Non-pigmented ciliary epithelial cell (primary cell): Measurements from ENCODE around the gene DVL2.
"Not testable (repeated sequence)": the region's sequence is repeated elsewhere in the genome, so short reads cannot be mapped to it uniquely, and the experiment has no call there.

Experiments
- DNase-seq: peaks from one replicate; pipeline ENCODE4 v3.0.0-alpha.2; 2010; ENCODE audit warnings: low read depth

DVL2 gene

GRCh38 chr17:7196651-7197401, 37.5 kb downstream of the DVL2 start:
- no peak for DNase-seq

DNA sequence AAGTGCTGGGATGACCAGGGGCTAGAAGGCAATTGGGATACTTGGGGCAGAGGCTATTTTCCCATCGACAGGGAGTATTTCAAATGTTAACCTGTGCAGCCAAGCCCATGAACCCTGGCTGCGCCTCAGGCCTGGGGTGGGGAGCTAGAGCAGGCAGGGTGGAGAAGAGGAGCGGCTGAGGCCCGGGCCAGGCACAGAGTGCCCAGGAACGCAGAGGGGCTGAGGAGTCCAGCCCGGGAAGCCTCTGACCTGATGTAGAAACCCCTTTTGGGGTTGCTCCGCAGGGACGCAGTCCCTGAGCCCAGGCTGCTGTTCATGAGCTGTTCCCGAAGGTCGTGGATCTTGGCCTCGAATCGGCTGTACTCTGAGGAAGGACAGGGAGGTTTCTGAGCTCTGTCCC, 38.3 kb downstream of the DVL2 start:
- no peak for DNase-seq

DNA sequence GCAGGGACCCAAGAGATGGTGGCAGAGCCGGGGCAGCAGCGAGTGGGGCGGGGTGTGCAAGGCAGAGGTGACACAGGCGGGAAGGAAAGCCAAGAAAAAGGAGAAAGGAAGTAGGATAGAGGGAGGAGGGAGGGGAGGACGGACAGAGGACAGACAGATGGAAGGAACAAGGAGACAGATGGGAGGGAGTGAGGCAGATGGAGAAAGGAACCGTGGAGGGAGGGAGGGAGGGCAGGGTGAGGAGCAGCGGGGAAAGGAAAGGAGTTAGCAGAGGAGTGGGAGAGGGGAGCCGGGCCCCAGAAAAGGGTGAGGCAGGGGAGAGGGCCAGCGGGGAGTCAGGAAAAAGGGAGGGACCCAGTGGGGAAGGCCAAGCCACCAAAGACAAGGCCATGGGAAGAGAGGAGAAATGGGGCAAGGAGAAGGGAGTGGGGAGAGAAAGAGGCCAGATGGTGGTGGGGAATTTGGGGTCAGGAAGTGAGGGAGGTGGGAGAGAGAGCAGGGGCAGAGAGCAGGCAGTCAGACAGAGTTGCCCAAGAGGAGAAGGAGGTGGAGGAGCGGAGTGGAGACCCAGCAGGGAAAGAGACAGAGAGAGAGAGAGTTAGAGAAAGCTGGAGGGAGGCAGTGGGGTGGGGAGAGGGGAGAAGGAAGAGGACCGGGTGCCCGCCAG, 41.9 kb downstream of the DVL2 start:
- no peak for DNase-seq

GRCh38 chr17:7191571-7192270, 42.6 kb downstream of the DVL2 start:
- DNase-seq: no peak

- DNase-seq: no peak
Measured at GRCh38 chr17:7191069-7191468, 43.2 kb downstream of the DVL2 start.

DNA sequence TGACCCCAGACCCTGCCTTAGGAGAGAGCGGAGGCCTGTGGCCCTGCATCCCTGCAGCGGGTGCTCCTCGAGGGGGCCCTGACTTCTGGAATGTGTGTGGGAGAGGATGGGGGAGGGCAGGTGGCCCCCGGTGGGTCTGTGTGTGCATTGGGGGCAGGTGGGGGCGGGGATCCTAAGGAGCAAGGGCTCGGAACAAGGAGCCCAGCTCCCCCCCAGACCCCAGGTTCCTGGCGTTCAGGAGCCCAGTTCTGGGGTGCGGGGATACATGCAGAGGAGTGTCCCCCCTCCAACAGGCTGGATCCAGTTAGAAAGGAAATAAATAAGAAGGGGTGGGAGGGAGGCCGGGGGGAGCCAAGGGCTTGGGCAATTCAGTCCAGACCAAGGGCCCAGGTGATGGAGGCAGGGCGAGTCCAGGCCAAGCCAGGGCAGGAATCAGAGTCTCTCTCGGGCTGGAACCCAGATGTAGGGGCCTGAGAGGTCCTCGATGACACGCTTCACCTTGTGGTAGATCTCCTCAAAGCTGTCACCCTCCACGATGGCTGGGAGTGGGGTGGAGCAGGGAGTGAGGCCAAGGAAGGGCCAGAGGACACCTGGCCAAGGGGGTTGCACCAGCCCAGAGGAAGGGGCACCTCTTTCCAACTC, 43.9 kb downstream of the DVL2 start:
- DNase-seq: no peak

DNA sequence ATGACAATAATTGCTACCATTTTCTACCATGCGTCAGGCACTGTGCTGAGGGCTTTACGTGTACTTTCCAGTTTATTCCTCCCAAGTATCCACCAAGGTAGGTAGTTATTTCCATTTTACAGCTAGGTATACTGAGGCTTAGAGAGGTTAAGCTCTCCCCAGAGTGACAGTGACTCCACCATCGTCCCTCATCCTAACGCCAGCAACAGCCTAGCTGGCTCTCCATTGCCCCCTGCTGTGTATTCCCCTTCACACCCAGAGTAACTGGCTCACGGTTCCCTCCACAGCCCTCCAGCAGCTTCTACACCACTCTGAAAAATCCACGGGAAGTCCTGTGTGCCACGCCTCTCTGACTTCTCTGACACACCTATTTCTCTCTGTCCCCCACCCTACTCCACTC, 48.1 kb downstream of the DVL2 start:
- no peak for DNase-seq

GRCh38 chr17:7184647-7185046, 49.7 kb downstream of the DVL2 start:
- no peak for DNase-seq

DNA sequence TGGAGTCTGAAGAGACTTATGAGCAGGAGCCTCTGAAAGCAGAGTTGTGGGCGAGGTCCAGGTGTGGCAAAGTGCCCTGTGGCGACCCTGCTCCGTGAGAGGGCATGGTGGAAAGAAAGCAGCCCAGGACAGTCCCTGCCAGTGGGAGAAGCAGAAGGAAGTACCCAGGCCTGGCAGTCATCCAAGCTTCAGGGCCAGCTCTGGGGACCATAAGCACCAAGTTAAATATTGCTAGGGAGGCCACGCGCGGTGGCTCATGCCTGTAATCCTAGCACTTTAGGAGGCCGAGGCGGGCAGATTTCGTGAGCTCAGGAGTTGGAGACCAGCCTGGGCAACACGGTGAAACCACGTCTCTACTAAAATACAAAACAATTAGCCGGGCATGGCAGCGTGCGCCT, 50.2 kb downstream of the DVL2 start:
- DNase-seq: no peak

GRCh38 chr17:7183433-7184090, 50.8 kb downstream of the DVL2 start:
- no peak for DNase-seq

- not testable (repeated sequence) for DNase-seq
Measured at GRCh38 chr17:7182101-7182500, 52.2 kb downstream of the DVL2 start.

DNA sequence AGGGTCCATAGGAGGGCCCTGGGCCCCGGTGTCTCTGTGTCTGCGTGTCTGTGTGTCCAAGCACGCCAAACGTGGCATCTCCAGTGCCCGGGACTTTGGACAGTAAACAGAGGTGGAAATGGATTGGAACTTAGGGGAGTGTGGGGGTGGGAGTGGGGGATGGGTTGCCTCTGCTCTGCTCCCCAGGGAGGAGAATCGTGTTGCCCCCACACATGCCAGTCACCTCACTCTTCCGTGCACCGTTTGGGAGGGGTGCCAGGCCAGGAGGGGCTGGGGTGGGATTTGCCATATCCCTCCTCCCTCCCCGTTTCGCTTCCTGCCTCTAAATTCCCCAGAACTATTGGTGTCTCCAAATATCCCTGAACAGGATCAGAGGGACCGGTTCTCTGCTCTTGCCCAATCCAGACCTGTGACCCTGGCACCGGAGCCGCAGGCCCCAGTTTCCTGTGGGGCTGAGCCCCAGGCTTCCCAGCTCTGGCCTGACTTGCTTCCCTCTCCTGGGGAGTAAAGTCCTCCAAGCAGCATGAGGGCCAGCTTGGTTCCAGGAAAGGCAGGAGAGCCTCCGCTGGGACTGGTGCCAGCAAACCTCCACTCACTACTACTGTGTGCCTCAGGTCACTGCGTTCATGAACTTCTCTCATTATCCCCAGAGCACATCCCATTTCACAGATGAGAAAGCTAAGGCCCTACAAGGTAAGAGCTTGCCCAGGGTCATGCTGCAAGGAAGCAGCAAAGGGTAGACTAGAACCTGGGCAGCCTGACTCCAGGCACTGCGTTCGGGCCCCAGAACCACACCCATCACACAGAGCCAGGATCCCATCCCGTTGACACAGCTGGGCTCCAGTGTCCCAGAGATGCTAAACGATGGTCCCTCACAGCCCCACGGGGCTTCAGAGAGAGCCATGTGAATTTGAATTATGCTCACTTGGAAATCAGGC, 54.7 kb downstream of the DVL2 start, which contains the start of gene ASGR1:
Gene ASGR1, minus strand, starts transcription at position 54 of the 938 bp plus-strand sequence. CDS start 807 bp downstream, outside the sequence.
- no peak for DNase-seq

DNA sequence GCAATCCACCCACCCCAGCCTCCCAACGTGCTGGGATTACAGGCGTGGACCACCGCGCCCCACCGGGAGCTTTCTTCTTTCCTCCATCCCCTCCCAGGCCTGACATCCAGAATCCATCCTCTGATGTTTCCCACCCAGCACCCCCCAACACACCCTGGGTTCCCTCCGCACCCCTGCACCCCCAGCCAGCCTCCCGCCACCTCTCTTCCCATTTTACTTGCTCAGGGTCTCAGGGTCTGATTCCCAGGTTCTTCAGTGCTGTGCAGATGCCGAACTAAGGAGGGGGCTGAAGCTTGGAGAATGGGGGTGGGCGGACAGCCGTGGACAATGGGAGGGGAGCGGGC, 55.4 kb downstream of the DVL2 start:
- DNase-seq: no peak

- DNase-seq: no peak
Measured at GRCh38 chr17:7177954-7178477, 56.3 kb downstream of the DVL2 start.

DNA sequence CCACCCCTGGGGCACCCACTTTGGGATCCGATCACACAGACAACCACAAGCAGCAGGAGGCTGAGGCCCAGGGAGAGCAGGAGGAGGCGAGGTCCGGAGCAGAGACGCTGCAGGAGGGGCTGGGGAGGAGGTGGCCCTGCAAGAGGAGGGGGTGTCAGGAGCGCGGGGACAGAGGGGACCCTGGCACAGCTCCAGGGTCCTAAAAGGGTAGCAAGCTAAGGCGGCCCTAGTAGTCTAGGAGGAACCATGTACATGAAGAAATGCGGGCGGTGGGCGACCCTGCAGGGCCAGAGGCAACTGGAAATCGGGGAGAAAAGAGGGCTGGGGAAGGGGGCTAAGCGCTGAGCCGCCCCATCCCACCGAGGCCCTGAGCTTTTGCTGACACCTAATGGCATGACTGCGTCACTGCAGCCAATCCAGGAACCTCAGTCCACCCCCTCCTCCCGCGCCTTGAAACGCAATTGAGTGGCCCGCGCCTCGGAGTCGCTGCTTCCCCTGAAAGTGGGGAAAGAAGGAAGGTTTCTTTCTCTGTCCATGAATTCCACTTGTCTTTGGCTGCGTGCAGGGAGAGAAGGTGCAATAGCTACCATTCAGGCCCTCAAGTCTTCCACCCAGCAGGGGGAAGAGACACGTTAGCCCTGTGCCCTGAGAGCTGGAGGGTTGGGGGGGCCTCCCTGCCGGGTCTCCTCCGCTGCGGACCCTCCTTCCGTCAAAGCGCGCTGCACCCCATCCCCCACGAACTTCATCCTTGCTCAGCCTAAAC, 56.9 kb downstream of the DVL2 start:
- no peak for DNase-seq

DNA sequence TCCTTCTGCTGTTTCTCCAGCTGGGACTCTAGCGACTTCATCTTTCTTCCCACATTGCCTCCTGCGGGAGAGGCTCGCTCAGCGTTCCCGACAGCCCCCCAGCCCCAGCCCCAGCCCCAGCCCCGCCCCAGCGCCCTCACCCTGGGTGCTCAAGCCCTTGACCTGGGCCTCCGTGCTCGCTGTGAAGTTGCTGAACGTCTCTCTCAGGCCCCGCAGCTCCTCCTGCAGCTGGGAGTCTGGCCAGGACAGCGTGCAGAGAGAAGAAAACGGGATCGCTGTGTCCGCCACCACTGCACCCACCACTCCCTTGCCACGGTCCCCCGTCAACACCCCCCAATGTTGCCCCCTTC, 57.5 kb downstream of the DVL2 start:
- DNase-seq: no peak

DNA sequence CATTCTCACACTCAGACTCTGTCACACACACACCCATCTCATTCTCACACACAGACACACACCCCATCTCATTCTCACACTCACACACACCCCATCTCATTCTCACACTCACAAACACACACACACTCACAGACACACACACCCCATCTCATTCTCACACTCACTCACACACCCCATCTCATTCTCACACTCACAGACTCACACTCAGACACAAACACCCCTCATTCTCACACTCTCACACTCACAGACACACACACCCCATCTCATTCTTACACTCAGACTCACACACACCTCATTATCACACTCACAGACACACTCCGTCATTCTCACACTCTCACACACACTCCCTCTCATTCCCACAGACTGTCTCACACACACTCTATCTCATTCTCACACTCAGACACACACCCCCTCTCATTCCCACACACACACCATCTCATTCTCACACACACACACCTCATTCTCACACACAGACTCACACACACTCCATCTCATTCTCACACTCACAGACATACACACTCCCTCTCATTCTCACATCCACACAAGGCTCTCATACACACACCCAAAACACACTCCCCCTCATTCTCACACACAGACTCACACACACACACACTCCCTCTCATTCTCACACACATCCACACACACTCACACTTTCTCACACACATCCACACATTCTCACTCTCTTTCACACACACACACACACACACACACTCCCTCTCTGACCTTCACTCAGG, 58.0 kb downstream of the DVL2 start:
- DNase-seq: no peak
